SK-N-SH treated with all-trans-retinoic acid at 6 μM for 48 hours (cell line): ENCODE measurements around the gene SEC23B.
"Not testable (repeated sequence)": the region's sequence is repeated elsewhere in the genome, so short reads cannot be mapped to it uniquely, and the experiment has no call there.

Source experiments
- ATAC-seq: fragments of 200-7000 bp; cut with Tn5 transposase; 3 replicates; pipeline ENCODE4 v1.9.1; 2020; ENCODE audit warnings: mild to moderate bottlenecking, moderate library complexity
- ARNTL ChIP-seq: fragments of 450-650 bp; formaldehyde crosslinking; IDR thresholded peaks from 2 replicates; pipeline ENCODE4 v1.5.0; 2020; ENCODE audit warnings: low read depth, mild to moderate bottlenecking, moderate library complexity, borderline replicate concordance
- BACH2 ChIP-seq: fragments of 250-450 bp; sonication (Bioruptor Pico); IDR thresholded peaks from 2 replicates; pipeline ENCODE4 v1.9.0; 2021; ENCODE audit warnings: mild to moderate bottlenecking, borderline replicate concordance
- CREB5 ChIP-seq: fragments of 250-450 bp; sonication (Bioruptor Pico); IDR thresholded peaks from 2 replicates; pipeline ENCODE4 v1.5.1; 2020; ENCODE audit warnings: low read depth, mild to moderate bottlenecking, moderate library complexity
- CSDC2 ChIP-seq: fragments of 250-450 bp; sonication (Bioruptor Pico); IDR thresholded peaks from 2 replicates; pipeline ENCODE4 v1.5.0; 2020; ENCODE audit warnings: mild to moderate bottlenecking, moderate library complexity
- CSRNP3 ChIP-seq: fragments of 250-450 bp; sonication (Bioruptor Pico); IDR thresholded peaks from 2 replicates; pipeline ENCODE4 v1.5.1; 2021; ENCODE audit warnings: mild to moderate bottlenecking, moderate library complexity
- ESRRG ChIP-seq: fragments of 250-450 bp; sonication (Bioruptor Pico); IDR thresholded peaks from 2 replicates; pipeline ENCODE4 v1.6.1; 2021; ENCODE audit warnings: mild to moderate bottlenecking
- ISL1 ChIP-seq: fragments of 250-450 bp; sonication (Bioruptor Pico); IDR thresholded peaks from 2 replicates; pipeline ENCODE4 v2.1.2; 2022; ENCODE audit warnings: mild to moderate bottlenecking, moderate library complexity
- OSR1 ChIP-seq: fragments of 250-450 bp; sonication (Bioruptor Pico); IDR thresholded peaks from 2 replicates; pipeline ENCODE4 v1.8.0; 2022; ENCODE audit warnings: moderate library complexity, mild to moderate bottlenecking, inconsistent platforms
- PPARA ChIP-seq: fragments of 250-450 bp; sonication (Bioruptor Pico); IDR thresholded peaks from 2 replicates; pipeline ENCODE4 v1.5.0; 2020; ENCODE audit warnings: mild to moderate bottlenecking, borderline replicate concordance
- RARB ChIP-seq: fragments of 250-450 bp; sonication (Bioruptor Pico); IDR thresholded peaks from 2 replicates; pipeline ENCODE4 v1.8.0; 2021; ENCODE audit warnings: mild to moderate bottlenecking, moderate library complexity
- SNAI2 ChIP-seq: fragments of 250-450 bp; sonication (Bioruptor Pico); IDR thresholded peaks from 2 replicates; pipeline ENCODE4 v1.5.0; 2020; ENCODE audit warnings: mild to moderate bottlenecking, moderate library complexity
- TCF4 ChIP-seq: fragments of 250-450 bp; sonication (Bioruptor Pico); IDR thresholded peaks from 2 replicates; pipeline ENCODE4 v1.8.0; 2021; ENCODE audit warnings: mild to moderate bottlenecking, moderate library complexity, borderline replicate concordance
- TOX ChIP-seq: fragments of 250-450 bp; sonication (Bioruptor Pico); IDR thresholded peaks from 2 replicates; pipeline ENCODE4 v1.8.0; 2021; ENCODE audit warnings: mild to moderate bottlenecking, moderate library complexity, borderline replicate concordance
- ZC3H10 ChIP-seq: fragments of 250-450 bp; sonication (Bioruptor Pico); IDR thresholded peaks from 2 replicates; pipeline ENCODE4 v1.5.1; 2021; ENCODE audit warnings: mild to moderate bottlenecking, moderate library complexity
- ZFP3 ChIP-seq: fragments of 250-450 bp; sonication (Bioruptor Pico); IDR thresholded peaks from 2 replicates; pipeline ENCODE4 v1.5.0; 2020; ENCODE audit warnings: mild to moderate bottlenecking, moderate library complexity
- ZFP30 ChIP-seq: fragments of 450-650 bp; formaldehyde crosslinking; IDR thresholded peaks from 2 replicates; pipeline ENCODE4 v1.5.0; 2022; ENCODE audit warnings: mild to moderate bottlenecking, moderate library complexity
- ZNF565 ChIP-seq: fragments of 450-650 bp; formaldehyde crosslinking; conservative IDR thresholded peaks from 2 replicates; pipeline ENCODE4 v1.5.0; 2020; ENCODE audit warnings: low read depth, mild to moderate bottlenecking, moderate library complexity
- ZNF70 ChIP-seq: fragments of 450-650 bp; formaldehyde crosslinking; IDR thresholded peaks from 2 replicates; pipeline ENCODE4 v1.5.0; 2020; ENCODE audit warnings: mild to moderate bottlenecking, moderate library complexity
- ZNF8 ChIP-seq: fragments of 450-650 bp; formaldehyde crosslinking; IDR thresholded peaks from 2 replicates; pipeline ENCODE4 v1.5.0; 2020; ENCODE audit warnings: mild to moderate bottlenecking, moderate library complexity
- TF ChIP-seq, protein P1 (sequence below): fragments of 250-450 bp; sonication (Bioruptor Pico); IDR thresholded peaks from 2 replicates; pipeline ENCODE4 v1.5.0; 2020; ENCODE audit warnings: mild to moderate bottlenecking, moderate library complexity
- TF ChIP-seq, protein P2 (sequence below): fragments of 250-450 bp; sonication (Bioruptor Pico); IDR thresholded peaks from 2 replicates; pipeline ENCODE4 v1.8.0; 2021; ENCODE audit warnings: low read depth, mild to moderate bottlenecking, moderate library complexity, borderline replicate concordance
- TF ChIP-seq, protein P3 (sequence below): fragments of 250-450 bp; sonication (Bioruptor Pico); IDR thresholded peaks from 2 replicates; pipeline ENCODE4 v1.8.0; 2020; ENCODE audit warnings: mild to moderate bottlenecking, moderate library complexity, borderline replicate concordance

SEC23B gene

DNA sequence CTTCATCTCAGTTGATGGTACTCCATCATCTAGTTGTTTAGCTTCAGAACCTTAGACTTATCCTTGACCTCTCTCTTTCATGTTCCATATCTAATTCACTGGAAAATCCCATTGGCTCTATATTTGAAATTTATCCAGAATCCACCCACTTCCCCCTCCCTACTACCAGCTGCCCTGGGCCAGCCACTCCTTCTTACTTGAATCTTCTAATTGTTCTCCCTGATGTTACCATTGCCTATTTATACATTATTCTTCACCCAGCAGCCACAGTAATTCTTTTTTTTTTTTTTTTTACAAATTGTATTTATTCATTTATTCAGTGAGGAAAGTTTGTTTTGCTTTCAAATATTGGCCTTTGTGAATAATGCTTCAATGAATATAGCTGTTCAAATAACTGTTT is 8.2 kb downstream of the SEC23B start (continued):
- TF ChIP-seq RARB (CRISPR knock-in tag): no peak

DNA sequence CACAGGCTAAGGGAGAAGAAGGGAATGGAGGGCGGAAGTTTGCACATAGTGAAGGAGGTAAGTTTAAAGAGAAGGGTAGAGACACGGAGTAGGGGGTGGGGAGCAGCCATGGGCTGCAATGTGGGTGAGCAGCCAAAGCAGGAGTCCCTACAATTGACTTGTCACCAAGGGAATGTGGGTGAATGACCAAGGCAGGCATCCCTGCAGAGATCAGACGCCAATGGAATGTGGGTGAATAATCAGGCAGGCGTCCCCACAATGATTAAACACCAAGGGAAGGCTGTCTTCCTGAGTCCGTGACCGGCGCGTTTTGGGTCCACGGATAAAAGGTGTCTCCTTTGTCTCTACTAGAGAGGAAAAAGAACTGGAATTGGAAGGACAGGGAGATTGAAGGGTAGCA is 14.3 kb downstream of the SEC23B start:
- not testable (repeated sequence) for ATAC-seq

- no peak for ATAC-seq
- TF ChIP-seq ZFP3 (CRISPR knock-in tag) (no peak), CREB5 (CRISPR knock-in tag) (no peak), ZNF565 (CRISPR knock-in tag) (no peak), OSR1 (CRISPR knock-in tag) (no peak)
These were observed 15.3 kb downstream of the SEC23B start for GRCh38 chr20:18523066-18523465.

- TF ChIP-seq CSDC2 (CRISPR knock-in tag) (no peak), SNAI2 (CRISPR knock-in tag) (no peak), TCF4 (CRISPR knock-in tag) (no peak)
- 0 out of 3 replicates have a peak, but pooled peaks have one; percentile 19 for ATAC-seq
These were observed 16.9 kb downstream of the SEC23B start for GRCh38 chr20:18524646-18525045.

DNA sequence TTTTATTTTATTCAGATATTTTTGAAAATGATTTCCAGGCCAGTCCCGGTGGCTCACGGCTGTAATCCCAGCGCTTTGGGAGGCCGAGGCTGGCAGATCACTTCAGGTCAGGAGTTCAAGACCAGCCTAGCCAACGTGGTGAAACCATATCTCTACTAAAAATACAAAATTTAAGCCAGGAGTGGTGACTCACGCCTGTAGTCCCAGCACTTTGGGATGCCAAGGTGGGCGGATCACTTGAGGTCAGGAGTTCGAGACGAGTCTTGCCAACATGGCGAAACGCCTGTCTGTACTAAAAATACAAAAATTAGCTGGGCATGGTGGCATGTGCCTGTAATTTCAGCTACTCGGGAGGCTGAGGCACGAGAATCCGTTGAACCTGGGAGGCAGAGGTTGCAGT is 19.0 kb downstream of the SEC23B start:
- not testable (repeated sequence) for ATAC-seq

- no peak for TF ChIP-seq PPARA
- no peak for TF ChIP-seq TOX (CRISPR knock-in tag)
- TF ChIP-seq ZC3H10: no peak
- no peak for TF ChIP-seq CSRNP3 (CRISPR knock-in tag)
- TF ChIP-seq ISL1: no peak
- TF ChIP-seq ARNTL: no peak
- TF ChIP-seq, protein P1, sequence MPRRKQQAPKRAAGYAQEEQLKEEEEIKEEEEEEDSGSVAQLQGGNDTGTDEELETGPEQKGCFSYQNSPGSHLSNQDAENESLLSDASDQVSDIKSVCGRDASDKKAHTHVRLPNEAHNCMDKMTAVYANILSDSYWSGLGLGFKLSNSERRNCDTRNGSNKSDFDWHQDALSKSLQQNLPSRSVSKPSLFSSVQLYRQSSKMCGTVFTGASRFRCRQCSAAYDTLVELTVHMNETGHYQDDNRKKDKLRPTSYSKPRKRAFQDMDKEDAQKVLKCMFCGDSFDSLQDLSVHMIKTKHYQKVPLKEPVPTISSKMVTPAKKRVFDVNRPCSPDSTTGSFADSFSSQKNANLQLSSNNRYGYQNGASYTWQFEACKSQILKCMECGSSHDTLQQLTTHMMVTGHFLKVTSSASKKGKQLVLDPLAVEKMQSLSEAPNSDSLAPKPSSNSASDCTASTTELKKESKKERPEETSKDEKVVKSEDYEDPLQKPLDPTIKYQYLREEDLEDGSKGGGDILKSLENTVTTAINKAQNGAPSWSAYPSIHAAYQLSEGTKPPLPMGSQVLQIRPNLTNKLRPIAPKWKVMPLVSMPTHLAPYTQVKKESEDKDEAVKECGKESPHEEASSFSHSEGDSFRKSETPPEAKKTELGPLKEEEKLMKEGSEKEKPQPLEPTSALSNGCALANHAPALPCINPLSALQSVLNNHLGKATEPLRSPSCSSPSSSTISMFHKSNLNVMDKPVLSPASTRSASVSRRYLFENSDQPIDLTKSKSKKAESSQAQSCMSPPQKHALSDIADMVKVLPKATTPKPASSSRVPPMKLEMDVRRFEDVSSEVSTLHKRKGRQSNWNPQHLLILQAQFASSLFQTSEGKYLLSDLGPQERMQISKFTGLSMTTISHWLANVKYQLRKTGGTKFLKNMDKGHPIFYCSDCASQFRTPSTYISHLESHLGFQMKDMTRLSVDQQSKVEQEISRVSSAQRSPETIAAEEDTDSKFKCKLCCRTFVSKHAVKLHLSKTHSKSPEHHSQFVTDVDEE: no peak
- no peak for TF ChIP-seq TCF4 (CRISPR knock-in tag)
- no peak for TF ChIP-seq RARB (CRISPR knock-in tag)
- no peak for TF ChIP-seq CSDC2 (CRISPR knock-in tag)
- no peak for TF ChIP-seq BACH2
- TF ChIP-seq ZNF70 (CRISPR knock-in tag): no peak
- TF ChIP-seq ZNF8: no peak
- TF ChIP-seq, protein P2, sequence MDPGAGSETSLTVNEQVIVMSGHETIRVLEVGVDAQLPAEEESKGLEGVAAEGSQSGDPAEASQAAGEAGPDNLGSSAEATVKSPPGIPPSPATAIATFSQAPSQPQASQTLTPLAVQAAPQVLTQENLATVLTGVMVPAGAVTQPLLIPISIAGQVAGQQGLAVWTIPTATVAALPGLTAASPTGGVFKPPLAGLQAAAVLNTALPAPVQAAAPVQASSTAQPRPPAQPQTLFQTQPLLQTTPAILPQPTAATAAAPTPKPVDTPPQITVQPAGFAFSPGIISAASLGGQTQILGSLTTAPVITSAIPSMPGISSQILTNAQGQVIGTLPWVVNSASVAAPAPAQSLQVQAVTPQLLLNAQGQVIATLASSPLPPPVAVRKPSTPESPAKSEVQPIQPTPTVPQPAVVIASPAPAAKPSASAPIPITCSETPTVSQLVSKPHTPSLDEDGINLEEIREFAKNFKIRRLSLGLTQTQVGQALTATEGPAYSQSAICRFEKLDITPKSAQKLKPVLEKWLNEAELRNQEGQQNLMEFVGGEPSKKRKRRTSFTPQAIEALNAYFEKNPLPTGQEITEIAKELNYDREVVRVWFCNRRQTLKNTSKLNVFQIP (CRISPR knock-in tag): no peak
- no peak for TF ChIP-seq ZFP30 (CRISPR knock-in tag)
- no peak for TF ChIP-seq ZNF565 (CRISPR knock-in tag)
- TF ChIP-seq SNAI2 (CRISPR knock-in tag): no peak
- TF ChIP-seq, protein P3, sequence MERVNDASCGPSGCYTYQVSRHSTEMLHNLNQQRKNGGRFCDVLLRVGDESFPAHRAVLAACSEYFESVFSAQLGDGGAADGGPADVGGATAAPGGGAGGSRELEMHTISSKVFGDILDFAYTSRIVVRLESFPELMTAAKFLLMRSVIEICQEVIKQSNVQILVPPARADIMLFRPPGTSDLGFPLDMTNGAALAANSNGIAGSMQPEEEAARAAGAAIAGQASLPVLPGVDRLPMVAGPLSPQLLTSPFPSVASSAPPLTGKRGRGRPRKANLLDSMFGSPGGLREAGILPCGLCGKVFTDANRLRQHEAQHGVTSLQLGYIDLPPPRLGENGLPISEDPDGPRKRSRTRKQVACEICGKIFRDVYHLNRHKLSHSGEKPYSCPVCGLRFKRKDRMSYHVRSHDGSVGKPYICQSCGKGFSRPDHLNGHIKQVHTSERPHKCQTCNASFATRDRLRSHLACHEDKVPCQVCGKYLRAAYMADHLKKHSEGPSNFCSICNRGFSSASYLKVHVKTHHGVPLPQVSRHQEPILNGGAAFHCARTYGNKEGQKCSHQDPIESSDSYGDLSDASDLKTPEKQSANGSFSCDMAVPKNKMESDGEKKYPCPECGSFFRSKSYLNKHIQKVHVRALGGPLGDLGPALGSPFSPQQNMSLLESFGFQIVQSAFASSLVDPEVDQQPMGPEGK (CRISPR knock-in tag): no peak
- no peak for TF ChIP-seq ESRRG
- TF ChIP-seq ZFP3 (CRISPR knock-in tag): no peak
- ATAC-seq: no peak
These were observed 19.6 kb downstream of the SEC23B start for GRCh38 chr20:18527339-18527738.
